ENCODE results near the gene WDFY4.

WDFY4 gene

DNA sequence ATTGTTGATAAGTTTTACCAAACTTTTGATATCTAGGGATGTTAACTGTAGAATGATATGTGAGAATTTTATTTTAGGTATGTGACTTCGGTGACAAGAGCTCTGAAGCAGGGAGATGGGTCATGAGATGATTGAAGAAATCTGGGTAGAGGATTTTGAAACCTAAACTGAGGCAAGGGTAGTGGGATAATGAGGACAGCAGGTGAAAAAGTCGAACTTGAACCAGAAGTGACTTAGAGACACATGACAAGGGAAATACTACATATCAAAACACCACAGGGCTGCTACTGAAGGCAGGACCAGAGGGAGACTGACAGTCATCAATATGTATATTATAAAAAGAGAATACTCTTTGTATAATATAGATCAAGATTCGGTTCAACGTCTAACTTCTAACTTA lies 113.2 kb downstream of the WDFY4 start:
- no peak for DNase-seq

GRCh38 chr10:48798481-48799254 lies 114.0 kb downstream of the WDFY4 start:
- DNase-seq = no peak

GRCh38 chr10:48799341-48800006 lies 114.8 kb downstream of the WDFY4 start:
- DNase-seq = no peak

DNA sequence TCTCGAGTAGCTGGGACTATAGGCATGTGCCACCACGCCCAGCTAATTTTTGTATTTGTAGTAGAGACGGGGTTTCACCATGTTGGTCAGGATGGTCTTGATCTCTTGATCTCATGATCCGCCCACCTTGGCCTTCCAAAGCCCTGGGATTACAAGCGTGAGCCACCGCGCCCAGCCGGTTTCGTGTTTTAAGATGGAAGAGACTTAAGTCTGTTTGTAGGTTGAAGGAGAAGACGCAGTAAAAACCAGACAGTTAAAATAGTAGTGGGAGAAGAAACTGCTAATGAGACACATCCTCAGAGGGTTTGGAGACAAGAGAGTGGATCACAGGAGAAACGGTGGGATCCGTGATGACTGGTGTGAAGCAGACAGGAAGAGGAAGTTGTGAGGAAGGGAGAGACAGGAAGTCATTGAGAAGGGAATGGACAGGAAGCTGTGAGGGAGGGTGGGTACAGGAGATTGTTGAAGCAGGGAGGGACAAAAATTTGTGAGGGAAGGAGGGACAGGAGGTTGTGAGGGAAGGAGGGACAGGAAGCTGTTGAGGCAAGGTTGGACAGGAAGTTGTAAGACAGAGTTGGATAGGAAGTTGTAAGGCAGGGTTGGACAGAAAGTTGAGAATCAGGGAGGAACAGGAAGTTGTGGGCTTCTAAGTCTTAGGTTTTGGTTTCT lies 115.5 kb downstream of the WDFY4 start:
- no peak for DNase-seq

- no peak for DNase-seq
Measured at GRCh38 chr10:48801001-48801421, 116.3 kb downstream of the WDFY4 start.

GRCh38 chr10:48802611-48803071 lies 118.0 kb downstream of the WDFY4 start:
- no peak for DNase-seq

- no peak for DNase-seq
Measured at GRCh38 chr10:48803801-48804584, 119.3 kb downstream of the WDFY4 start.

- DNase-seq = no peak
Measured at GRCh38 chr10:48804740-48805182, 120.1 kb downstream of the WDFY4 start.

GRCh38 chr10:48805411-48805810 lies 120.7 kb downstream of the WDFY4 start:
- DNase-seq = no peak

GRCh38 chr10:48805848-48806247 lies 121.2 kb downstream of the WDFY4 start:
- DNase-seq = no peak

- peak; percentile 45 for DNase-seq
Measured at GRCh38 chr10:48806342-48806741, 121.7 kb downstream of the WDFY4 start.

DNA sequence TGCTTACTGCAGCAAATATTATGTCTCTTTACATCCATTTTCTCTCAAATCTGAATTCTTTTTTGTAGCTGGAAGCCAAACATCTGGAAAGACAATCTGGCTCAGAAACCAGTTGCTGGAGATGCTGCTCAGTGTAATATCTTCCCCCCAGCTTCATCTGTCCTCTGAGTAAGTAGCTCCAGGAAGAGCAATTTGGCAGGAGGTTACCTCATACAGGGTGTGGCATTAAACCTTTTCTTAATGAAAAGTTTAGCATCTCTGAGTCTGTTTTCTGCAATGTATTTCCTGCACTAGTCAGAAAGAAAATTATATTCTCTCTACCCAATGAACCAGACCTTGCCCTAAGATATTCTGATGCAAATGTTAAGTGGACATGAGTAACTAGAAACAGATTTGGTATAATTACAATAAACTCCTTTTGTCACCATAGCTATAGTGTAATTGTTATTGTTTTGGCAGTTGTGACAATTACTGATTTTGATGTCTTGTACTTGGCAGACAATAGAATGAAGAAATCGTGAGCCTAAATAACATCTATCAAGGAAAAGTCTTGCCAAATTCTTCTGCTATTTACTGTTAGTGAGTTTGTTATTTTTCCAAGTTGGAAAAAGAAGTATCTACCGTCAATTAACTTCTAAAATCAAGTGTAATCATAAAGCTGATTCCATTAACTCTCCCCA lies 123.3 kb downstream of the WDFY4 start:
- DNase-seq = no peak

GRCh38 chr10:48809261-48809660 lies 124.6 kb downstream of the WDFY4 start:
- DNase-seq = no peak

DNA sequence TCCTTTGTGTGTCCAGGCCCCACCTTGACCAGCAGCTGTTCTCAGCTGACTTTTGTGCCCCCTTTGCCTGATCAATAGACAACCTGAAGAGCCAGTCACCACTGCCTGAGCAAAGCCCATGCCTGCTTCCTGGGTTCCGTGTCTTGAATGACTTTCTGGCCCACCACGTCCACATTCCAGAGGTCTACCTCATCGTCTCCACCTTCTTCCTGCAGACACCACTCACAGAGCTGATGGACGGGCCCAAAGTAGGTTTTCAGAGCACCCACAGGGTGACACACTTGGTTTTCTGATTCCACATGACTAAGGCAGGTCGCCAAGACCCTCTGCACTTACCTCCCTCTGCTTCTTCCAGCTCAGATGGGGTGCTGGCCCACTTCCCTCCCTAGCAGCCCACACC lies 126.8 kb downstream of the WDFY4 start:
- DNase-seq = no peak

DNA sequence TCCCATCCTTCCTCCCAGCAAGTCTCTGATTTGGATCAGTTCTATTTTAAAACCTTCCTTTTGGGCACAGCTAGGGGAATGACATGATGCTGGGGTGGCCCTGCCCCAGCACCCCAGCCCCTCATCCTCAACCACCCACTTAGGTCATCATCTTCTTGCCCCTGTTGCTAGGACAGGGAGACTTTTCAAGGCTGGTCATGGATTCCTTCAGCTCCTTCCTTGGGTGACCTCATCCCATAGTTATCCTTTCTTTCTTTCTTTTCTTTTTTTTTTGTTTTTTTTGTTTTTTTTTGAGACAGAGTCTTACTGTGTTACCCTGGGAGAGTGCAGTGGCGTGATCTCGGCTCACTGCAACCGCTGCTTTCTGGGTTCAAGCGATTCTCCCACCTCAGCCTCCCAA lies 127.2 kb downstream of the WDFY4 start:
- no peak for DNase-seq

GRCh38 chr10:48813291-48813690 lies 128.6 kb downstream of the WDFY4 start:
- no peak for DNase-seq

- DNase-seq = no peak
Measured at GRCh38 chr10:48813825-48814224, 129.2 kb downstream of the WDFY4 start.

DNA sequence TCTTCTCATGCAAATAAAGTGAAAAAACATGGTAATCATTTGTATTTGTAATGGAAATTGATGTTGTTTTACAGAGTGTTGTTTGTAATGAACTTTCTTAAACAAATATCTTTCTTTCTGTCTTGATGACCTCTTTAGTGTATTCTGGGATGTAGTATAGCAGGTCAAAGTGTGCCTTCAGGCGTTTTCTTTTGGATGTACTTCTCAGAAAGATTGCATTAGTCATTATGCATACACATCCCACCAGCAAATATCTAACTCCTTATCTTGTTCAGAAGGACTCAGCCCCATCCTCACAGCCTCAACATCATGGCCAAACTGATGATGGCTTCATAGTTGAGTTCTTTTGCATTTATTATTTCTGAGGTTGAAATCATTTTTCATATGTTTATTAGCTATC lies 130.3 kb downstream of the WDFY4 start:
- no peak for DNase-seq

GRCh38 chr10:48817141-48817540 lies 132.5 kb downstream of the WDFY4 start:
- no peak for DNase-seq

GRCh38 chr10:48818081-48818480 lies 133.4 kb downstream of the WDFY4 start:
- DNase-seq = no peak

DNA sequence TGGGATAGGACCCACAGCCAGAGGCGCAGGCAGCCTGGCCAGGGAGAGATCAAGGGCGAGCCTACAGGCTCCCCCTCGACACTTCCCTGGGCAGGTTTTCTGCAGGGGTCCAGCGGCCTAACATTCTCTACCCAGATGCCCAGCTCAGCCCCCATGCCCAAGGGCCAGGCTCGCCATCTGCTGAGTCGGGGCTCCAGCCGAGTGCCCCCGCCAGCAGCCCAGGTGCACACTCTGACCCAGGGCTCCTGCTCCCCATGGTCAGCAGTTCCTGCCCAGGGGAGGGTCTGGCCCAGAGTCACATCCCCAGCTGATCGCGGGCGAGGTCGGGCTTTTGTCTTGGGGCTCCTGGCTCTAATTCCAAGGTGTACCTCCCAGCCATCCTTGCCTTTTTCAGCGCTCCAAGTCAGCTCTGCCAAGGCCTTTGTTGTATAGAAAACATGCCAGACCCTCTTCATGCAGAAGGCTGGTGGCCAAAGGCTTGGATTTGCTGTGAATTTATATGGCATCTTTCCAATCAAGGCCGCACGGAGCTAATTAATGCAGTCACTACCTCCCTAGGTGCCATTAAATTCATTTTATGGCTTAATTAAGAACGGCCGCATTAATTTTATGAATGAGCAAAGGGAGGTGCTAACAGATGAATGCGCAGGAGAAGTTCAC lies 134.3 kb downstream of the WDFY4 start:
- no peak for DNase-seq

DNA sequence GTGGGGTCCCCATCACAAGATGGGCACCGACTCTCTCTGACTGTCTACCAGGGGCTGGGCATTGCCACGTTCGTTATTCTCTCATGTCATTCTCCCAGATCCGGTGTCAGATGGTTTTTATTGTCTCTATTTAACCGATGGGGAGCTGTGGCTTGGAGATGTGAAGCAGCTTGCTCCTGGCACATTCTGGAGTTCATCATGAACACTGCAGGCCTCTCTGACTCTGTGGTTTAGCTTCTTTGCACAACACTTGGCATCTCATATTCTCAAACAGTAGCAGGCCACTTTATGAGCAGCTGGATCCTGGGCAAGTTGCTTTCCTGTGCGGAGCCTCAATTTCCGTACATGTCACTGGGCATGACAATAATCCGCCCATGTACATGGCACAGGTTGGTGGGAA lies 135.1 kb downstream of the WDFY4 start:
- no peak for DNase-seq
